MM.1S (cell line): ENCODE data around the gene ULK4.
"Not testable (repeated sequence)": the region's sequence is repeated elsewhere in the genome, so short reads cannot be mapped to it uniquely, and the experiment has no call there.

Experiments
- DNase-seq: peaks from one replicate; pipeline ENCODE4 v3.0.0-alpha.2; 2015
- H2AFZ ChIP-seq: fragments of 300-600 bp; sonication (generic); 2 replicates; pipeline ENCODE4 v1.6.0; 2016; ENCODE audit warnings: antibody characterized with exemption, low read length
- H3F3A ChIP-seq: fragments of 300-600 bp; sonication (generic); 2 replicates; pipeline ENCODE4 v1.6.1; 2016; ENCODE audit warnings: mild to moderate bottlenecking, antibody characterized with exemption, low read length, moderate library complexity, mixed read lengths; ENCODE audit not compliant: insufficient read depth
- H3K27ac ChIP-seq: fragments of 300-600 bp; sonication (generic); 2 replicates; pipeline ENCODE4 v1.5.1; 2016; ENCODE audit warnings: mild to moderate bottlenecking, low read length
- H3K27me3 ChIP-seq: fragments of 300-600 bp; sonication (generic); replicated peaks from 2 replicates; pipeline ENCODE4 v1.6.0; 2016; ENCODE audit warnings: low read length; ENCODE audit not compliant: insufficient read depth
- H3K36me3 ChIP-seq: fragments of 300-600 bp; sonication (generic); replicated peaks from 2 replicates; pipeline ENCODE4 v1.6.1; 2016; ENCODE audit warnings: mild to moderate bottlenecking, low read length, mixed read lengths; ENCODE audit not compliant: insufficient read depth
- H3K4me1 ChIP-seq: fragments of 300-600 bp; sonication (generic); 2 replicates; pipeline ENCODE4 v1.6.1; 2016; ENCODE audit warnings: low read length, mixed read lengths
- H3K4me2 ChIP-seq: fragments of 300-600 bp; sonication (generic); 2 replicates; pipeline ENCODE4 v1.6.0; 2016; ENCODE audit warnings: low read depth, low read length
- H3K4me3 ChIP-seq: fragments of 300-600 bp; sonication (generic); 2 replicates; pipeline ENCODE4 v1.5.1; 2016; ENCODE audit warnings: low read length, mixed read lengths
- H3K79me2 ChIP-seq: fragments of 300-600 bp; sonication (generic); 2 replicates; pipeline ENCODE4 v1.6.1; 2016; ENCODE audit warnings: mixed run types, low read length, mixed read lengths
- H3K9ac ChIP-seq: fragments of 300-600 bp; sonication (generic); 2 replicates; pipeline ENCODE4 v1.6.1; 2016; ENCODE audit warnings: low read length, mixed read lengths
- H3K9me2 ChIP-seq: fragments of 300-600 bp; sonication (generic); replicated peaks from 2 replicates; pipeline ENCODE4 v1.6.1; 2016; ENCODE audit warnings: mild to moderate bottlenecking, low read length, mixed read lengths; ENCODE audit not compliant: insufficient read depth
- H3K9me3 ChIP-seq: fragments of 300-600 bp; sonication (generic); replicated peaks from 2 replicates; pipeline ENCODE4 v1.6.1; 2016; ENCODE audit warnings: mild to moderate bottlenecking, low read length, mixed read lengths; ENCODE audit not compliant: insufficient read depth
- H4K20me1 ChIP-seq: fragments of 300-600 bp; sonication (generic); 2 replicates; pipeline ENCODE4 v1.6.1; 2016; ENCODE audit warnings: mild to moderate bottlenecking, low read length, moderate library complexity, mixed read lengths; ENCODE audit not compliant: insufficient read depth
- EZH2 ChIP-seq: fragments of 300-600 bp; sonication (generic); optimal IDR thresholded peaks from 2 replicates; pipeline ENCODE3; 2017; ENCODE audit warnings: low read depth, mild to moderate bottlenecking, antibody characterized with exemption, low read length, mixed read lengths
- EZH2phosphoT487 ChIP-seq: fragments of 300-600 bp; sonication (generic); IDR thresholded peaks from 2 replicates; pipeline ENCODE4 v1.6.1; 2018; ENCODE audit warnings: antibody characterized with exemption, low read length
- TF ChIP-seq, protein P1 (sequence below): fragments of 300-600 bp; sonication (generic); IDR thresholded peaks from 2 replicates; pipeline ENCODE4 v1.5.1; 2016; ENCODE audit warnings: antibody characterized with exemption, low read length, mixed read lengths

ULK4 gene

DNA sequence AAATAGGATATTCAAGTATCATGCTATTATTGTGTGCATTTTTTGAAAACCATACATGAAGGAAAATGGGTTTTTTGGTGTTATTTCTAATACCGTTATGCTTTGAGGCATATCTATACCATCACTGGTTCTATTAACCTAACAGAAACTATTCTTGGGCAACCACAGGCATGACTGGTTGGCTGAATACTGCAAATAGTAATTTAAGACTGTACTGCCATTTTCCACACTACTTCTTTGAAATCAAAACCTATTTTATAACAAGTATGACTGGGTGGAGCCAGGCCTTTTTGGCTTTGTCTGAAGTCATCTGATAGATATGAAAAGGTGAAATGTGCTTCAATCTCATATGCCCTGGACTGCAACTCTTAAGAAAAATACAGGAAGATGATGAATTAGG, 115.1 kb downstream of the ULK4 start:
- H3F3A ChIP-seq = peaks cover 26% of the 10 kb centered on the region
- no peak overlapping the region for H2AFZ ChIP-seq
- no peaks in the 10 kb centered on the region for H3K9me3 ChIP-seq
- peak; percentile 64 for DNase-seq
- H3K27ac ChIP-seq = peak overlapping the region; percentile 27; the same call in 1 of the 2 replicates
- no peaks in the 10 kb centered on the region for H3K36me3 ChIP-seq
- H3K4me3 ChIP-seq = no peak overlapping the region
- peaks cover 28% of the 10 kb centered on the region for H3K4me1 ChIP-seq
- no peak overlapping the region for H3K9ac ChIP-seq
- no peaks in the 10 kb centered on the region for H4K20me1 ChIP-seq
- no peaks in the 10 kb centered on the region for H3K79me2 ChIP-seq
- H3K9me2 ChIP-seq = no peaks in the 10 kb centered on the region
- H3K4me2 ChIP-seq = peak overlapping the region; percentile 34; the same call in 1 of the 2 replicates
- no peak for TF ChIP-seq EZH2
- no peaks in the 10 kb centered on the region for H3K27me3 ChIP-seq

DNA sequence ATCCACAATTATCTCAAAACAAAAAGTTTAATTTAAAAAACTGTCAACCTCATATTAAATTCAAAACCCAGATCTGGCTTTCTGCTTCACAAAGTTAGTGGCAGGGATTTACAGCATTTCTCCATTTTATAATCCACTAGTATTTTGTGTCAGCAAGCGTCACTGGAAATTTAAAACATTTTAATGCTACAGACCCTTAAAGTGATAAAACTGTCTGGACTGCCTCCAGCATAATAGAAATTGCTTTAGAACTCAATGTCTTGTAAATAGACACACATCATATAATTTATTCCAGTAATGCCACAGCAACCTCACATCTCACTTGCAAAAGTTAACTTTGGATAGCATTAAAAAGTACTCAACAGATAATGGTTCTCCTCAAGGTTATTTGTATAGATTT, 116.1 kb downstream of the ULK4 start:
- H4K20me1 ChIP-seq = no peaks in the 10 kb centered on the region
- H3K9me2 ChIP-seq = no peaks in the 10 kb centered on the region
- no peak overlapping the region for H2AFZ ChIP-seq
- H3K27me3 ChIP-seq = no peaks in the 10 kb centered on the region
- H3K9ac ChIP-seq = no peak overlapping the region
- H3K79me2 ChIP-seq = no peaks in the 10 kb centered on the region
- H3K27ac ChIP-seq = no peak overlapping the region
- H3K36me3 ChIP-seq = no peaks in the 10 kb centered on the region
- no peak for DNase-seq
- no peak overlapping the region for H3K4me2 ChIP-seq
- peaks cover 26% of the 10 kb centered on the region for H3F3A ChIP-seq
- H3K9me3 ChIP-seq = no peaks in the 10 kb centered on the region
- H3K4me3 ChIP-seq = no peak overlapping the region
- TF ChIP-seq, protein P1, sequence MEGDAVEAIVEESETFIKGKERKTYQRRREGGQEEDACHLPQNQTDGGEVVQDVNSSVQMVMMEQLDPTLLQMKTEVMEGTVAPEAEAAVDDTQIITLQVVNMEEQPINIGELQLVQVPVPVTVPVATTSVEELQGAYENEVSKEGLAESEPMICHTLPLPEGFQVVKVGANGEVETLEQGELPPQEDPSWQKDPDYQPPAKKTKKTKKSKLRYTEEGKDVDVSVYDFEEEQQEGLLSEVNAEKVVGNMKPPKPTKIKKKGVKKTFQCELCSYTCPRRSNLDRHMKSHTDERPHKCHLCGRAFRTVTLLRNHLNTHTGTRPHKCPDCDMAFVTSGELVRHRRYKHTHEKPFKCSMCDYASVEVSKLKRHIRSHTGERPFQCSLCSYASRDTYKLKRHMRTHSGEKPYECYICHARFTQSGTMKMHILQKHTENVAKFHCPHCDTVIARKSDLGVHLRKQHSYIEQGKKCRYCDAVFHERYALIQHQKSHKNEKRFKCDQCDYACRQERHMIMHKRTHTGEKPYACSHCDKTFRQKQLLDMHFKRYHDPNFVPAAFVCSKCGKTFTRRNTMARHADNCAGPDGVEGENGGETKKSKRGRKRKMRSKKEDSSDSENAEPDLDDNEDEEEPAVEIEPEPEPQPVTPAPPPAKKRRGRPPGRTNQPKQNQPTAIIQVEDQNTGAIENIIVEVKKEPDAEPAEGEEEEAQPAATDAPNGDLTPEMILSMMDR = no peak
- no peak for TF ChIP-seq EZH2
- no peak for TF ChIP-seq EZH2phosphoT487
- H3K4me1 ChIP-seq = peaks cover 28% of the 10 kb centered on the region

DNA sequence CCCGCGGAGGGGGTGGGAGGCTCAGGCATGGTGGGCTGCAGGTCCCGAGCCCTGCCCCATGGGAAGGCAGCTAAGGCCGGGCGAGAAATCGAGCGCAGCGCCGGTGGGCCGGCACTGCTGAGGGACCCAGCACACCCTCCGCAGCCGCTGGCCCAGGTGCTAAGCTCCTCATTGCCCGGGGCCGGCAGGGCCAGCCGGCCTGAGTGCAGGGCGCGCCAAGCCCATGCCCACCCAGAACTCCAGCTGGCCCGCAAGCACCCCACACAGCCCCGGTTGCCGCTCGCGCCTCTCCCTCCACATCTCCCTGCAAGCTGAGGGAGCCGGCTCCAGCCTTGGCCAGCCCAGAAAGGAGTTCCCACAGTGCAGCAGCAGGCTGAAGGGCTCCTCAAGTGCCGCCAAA, 117.6 kb downstream of the ULK4 start:
- H3K79me2 ChIP-seq = not testable (repeated sequence)

GRCh38 chr3:41840936-41841668, 120.8 kb downstream of the ULK4 start:
- not testable (repeated sequence) for H3K27me3 ChIP-seq, H3K4me1 ChIP-seq, H3K36me3 ChIP-seq, H3K4me2 ChIP-seq, H3K27ac ChIP-seq, H3K4me3 ChIP-seq, H3K9me3 ChIP-seq, H3K9ac ChIP-seq, H2AFZ ChIP-seq, H3K9me2 ChIP-seq, H3F3A ChIP-seq, H3K79me2 ChIP-seq, H4K20me1 ChIP-seq, DNase-seq

More for the DNA sequence above, 117.6 kb downstream of the ULK4 start:
- H4K20me1 ChIP-seq, H3K27ac ChIP-seq, H3K4me3 ChIP-seq, DNase-seq, H3K36me3 ChIP-seq, H3K9me2 ChIP-seq, H3K9ac ChIP-seq, H3K27me3 ChIP-seq, H3K4me2 ChIP-seq, H2AFZ ChIP-seq, H3K9me3 ChIP-seq: not testable (repeated sequence)
- Histone ChIP-seq H3F3A (peaks cover 23% of the 10 kb centered on the region), H3K4me1 (peaks cover 25% of the 10 kb centered on the region)
